Amniotic stem cell (primary cell): ENCODE data around the gene CD33.
"Not testable (repeated sequence)": the region's sequence is repeated elsewhere in the genome, so short reads cannot be mapped to it uniquely, and the experiment has no call there.

ENCODE experiments used
- DNase-seq: peaks from one replicate; lab custom pipeline; 2025; lab: John Stamatoyannopoulos, UW

CD33 gene

DNA sequence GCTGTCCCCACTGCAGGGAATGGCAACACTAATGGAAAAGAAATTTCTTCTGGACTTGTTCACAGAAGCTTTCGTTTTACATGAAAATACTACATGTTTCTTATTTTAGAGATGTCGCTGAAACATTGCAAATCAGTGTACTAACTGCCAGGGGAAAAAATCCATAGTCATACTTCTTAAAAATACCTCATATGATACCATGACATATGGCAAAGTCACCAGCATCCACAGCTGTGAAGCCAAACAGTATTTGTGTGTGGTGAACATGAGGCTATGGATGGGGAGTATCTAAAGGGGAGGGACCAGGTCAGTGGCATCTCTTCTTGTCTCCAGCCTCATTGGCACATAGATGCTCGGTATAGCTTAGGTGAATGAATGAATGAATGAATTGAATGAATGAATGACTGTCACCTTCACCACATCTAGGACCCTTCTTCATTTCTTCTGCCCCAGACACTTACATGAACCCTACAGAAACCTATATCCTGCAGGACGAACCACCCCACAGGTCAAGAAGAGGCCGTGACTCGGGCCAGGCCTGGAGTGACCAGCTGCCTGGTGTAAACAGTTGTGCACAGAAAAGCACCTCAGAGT is 14.6 kb upstream of the CD33 start:
- no peak for DNase-seq

DNA sequence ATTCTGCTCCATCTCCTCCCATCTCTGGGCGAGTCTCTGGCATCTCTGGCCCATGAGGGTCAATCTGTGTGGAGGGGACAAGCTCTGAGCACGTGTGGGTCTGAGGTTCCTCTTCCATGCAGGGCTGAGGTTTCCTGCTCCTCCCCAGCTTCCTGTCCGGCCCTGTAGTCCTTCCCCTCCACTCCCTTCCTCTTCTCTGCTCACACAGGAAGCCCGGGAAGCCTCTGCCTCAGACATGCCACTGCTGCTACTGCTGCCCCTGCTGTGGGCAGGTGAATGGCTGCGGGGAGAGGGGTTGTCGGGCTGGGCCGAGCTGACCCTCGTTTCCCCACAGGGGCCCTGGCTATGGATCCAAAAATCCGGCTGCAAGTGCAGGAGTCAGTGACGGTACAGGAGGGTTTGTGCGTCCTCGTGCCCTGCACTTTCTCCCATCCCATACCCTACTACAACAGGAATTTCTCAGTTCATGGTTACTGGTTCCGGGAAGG is 14.0 kb upstream of the CD33 start:
- DNase-seq = not testable (repeated sequence)

DNA sequence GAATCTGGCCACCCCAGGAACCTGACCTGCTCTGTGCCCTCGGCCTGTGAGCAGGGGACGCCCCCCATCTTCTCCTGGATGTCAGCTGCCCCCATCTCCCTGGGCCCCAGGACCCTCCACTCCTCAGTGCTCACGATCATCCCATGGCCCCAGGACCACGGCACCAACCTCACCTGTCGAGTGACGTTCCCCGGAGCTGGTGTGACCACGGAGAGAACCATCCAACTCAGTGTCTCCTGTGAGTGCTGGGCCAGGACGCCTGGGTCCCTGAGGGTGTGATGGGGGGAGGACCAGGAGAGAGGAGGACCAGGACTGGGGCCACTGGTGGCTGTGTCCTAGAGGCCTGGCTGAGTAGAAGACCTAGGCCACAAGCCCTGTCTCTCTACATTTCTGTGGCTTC is 13.0 kb upstream of the CD33 start:
- DNase-seq = no peak

DNA sequence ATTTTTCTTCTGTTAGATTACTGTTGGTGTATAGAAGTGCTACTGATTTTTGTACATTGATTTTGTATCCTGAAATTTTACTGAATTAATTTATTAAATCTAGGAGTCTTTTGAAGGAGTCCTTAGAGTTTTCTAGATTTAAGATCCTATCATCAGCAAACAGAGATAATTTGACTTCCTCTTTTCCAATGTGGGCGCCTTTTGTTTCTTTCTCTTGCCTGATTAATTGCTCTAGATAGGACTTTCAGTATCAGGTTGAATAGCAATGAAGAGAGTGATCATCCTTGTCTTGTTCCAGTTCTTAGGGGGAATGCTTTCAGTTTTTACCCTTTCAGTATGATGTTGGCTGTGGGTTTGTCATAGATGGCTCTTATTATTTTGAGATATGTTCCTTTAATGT is 5.6 kb upstream of the CD33 start:
- DNase-seq = no peak

DNA sequence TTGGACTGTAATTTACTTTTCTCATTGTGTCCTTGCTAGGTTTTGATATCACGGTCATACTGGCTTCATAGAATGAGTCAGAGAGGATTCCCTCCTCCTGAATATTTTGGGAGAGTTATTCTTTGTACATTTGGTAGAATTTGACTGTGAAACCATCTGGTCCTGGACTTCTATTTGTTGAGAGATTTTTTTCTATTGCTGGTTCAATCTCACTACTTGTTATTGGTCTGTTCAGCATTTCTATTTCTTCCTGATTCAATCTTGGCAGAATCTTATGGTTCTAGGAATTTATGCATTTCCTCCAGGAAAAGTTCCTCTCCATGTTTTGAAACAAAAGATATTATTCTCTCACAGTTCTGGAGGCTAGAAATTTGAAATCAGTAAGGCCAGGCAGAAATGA is 4.9 kb upstream of the CD33 start:
- DNase-seq = no peak

DNA sequence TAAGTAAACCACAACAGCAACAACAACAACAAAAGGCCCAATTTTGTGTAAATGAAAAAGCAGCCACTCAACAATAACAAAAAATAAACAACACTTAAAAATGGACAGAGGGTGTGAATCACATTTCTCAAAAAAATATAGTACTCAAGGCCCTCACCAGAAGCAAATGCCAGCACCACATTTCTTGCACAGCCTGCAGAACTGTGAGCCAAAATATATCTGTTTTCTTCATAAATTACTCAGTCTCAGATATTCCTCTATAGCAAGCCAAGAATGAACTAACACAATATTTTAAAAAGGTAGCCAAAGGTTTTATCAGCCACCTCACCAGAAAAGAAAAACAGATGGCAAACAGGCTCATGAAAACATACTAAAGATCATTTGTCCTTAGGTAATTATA is 3.9 kb upstream of the CD33 start:
- DNase-seq = no peak

DNA sequence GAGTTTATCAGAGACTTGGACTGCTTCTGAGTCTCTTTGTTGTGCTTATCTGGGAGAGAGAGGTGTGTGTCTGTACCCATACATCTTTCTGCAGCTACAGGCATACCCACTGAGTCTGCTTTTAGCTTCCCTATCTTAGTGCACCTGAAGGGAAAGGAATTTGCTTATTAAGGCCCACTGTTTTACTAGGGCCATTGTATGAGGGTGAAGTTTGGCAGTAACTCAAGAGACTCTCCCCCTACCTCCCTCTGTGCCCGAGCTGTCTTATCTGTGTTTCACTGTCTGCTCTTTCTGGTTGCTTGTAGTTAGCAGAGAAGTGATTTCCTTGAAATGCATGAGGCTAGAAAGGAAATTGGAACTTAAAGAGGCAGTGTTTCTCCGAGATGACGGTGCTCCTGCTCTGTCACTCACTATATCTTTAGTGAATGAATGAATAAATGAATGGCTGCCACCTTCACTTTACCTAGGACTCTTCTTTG is 678 bp upstream of the CD33 start:
- DNase-seq = no peak

DNA sequence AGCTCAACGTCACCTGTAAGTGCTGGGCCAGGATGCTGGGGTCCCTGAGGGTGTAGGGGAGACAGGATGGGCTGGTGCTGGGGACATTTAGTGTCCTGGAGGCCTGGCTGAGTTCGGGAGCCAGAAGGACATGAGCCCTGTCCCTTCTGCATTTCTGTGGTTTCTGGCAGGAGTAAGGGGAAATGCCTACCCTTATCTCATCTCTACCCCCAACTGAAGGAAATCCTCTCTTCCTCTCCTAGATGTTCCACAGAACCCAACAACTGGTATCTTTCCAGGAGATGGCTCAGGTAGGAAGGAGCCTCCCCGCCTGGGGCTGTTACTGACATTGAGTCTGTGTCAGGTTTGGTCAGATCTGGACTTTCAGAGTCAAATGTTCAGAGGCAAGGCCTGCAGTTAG is 1.2 kb downstream of the CD33 start:
- no peak for DNase-seq

DNA sequence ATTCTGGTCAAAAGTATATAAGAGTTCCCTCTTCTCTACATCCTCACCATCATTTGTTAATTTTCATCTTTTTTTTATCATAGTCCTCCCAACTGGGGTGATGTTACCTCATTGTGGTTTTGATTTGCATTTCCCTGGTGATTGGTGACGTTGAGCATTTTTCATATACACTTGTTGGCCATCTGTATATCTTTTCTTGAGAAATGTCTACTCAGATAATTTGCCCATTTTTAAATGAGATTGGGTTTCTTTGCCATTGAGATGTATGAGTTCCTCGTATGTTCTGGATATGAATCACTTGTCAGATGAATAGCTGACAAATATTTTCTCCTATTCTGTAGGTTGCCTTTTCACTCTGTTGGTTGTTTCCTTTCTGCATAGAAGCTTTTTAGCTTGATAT is 2.4 kb downstream of the CD33 start:
- DNase-seq = no peak

DNA sequence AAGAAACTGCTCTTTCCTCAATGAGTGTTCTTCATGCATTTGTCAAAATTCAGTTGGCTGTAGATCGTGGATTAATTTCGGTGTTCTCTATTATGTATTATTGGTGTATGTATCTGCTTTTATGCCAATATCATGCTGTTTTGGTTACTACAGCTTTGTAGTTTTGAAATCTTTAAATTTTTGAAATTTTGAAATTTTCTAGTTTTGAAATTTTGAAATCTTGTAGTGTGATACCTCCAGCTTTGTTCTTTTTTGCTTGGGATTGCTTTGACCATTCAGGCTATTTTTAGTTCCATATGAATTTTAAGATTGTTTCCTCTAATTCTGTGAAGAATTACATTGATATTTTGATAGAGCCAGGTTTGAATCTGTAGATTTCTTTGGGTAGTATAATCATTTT is 3.1 kb downstream of the CD33 start:
- DNase-seq = no peak

DNA sequence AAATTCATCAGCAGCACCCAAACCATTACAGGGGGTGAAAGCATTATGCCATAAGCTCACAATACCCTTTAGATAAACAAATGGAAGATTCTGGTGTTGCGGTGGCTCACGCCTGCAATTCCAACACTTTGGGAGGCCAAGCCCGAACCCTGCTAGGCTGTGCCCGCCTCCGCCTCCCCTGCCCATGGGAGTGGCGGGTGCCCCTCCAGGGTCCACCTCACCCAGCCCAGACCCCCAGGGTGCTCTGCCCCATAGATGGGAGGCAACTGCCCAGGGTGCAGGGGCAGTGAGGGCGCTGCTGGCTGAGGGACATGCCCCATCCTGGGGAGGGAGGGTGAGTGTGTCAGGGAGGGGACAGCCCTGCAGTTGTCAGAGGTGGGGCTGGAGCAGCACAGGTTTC is 16.0 kb downstream of the CD33 start:
- DNase-seq = no peak

DNA sequence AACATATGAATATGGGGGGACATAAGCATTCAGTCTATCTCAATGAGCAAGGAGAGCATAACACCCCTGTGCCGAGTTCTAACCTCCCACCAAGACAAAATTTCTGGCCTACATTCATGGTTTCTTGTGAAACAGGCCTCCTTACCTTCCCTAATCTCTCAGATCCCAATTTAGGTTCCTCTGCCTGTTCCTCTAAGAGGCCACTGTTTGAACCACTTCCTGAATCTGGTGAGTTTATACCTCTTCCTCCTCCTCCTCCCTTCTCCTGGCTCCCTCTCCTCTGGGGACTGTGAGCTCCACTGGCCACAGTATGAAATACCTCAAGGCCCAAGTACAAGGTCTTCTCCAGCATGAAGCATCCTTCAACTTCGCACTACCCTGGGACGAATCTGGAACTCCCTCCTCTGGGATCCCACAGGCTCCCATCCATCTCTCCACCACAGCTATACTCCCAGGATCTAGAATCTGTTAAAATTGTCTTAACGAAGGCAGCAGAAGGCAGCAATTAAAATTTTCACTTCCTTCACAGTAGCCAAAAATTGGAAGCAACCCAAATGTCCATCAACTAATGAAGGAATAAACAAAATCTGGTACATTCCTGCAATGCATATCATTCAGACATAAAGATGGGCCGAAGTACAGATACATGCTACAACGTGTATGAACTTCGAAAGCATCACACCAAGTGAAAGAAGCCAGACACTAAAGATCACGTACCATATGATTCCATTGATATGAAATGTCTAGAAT is 18.2 kb downstream of the CD33 start:
- DNase-seq = no peak

DNA sequence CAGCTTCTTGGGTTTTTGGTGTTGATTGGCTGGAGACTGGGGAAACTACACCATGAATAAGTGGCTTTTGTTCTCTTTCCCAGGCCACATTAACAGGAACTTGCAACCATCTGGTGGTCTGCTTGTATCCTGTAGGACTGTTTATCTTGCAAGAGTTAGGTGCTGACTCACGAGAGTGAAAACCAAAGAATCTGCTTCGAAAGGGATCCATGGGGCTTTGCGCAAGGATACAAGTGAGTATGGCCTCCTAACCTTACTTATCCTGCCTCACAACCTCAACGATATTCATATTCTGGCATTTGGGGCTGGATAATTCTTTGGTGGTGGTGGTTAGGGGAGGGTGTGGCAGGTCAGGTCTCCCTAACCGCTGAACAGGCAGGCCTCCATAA is 21.3 kb downstream of the CD33 start:
- no peak for DNase-seq

DNA sequence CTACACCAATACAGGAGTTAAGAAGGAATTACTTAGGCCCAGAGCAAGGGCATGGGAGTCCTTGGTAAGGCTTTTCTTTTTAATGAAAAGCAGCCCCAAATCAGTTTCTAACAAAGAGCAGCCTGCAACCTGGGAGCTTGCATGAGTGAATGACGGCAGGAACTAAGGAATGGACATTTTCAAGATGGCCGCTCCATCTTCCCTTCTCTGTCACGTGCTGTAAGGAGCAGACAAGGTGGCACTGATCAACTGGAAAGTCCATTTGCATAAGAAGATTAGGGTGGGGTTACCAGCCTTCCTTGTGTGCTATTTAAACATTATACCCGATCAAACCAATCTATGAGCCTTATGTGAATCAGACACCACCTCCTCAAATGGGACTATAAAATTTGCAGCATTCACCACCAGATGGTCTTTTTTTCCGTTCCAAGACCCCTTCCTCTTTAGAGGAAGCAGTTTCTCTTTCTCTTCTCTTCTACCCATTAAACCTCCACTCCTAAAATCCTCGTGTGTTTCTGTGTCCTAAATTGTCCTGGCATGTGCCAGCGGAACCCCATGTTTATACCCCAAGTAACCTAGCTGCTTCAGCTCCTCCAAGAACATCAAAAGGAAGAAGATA is 23.2 kb downstream of the CD33 start:
- DNase-seq = no peak

DNA sequence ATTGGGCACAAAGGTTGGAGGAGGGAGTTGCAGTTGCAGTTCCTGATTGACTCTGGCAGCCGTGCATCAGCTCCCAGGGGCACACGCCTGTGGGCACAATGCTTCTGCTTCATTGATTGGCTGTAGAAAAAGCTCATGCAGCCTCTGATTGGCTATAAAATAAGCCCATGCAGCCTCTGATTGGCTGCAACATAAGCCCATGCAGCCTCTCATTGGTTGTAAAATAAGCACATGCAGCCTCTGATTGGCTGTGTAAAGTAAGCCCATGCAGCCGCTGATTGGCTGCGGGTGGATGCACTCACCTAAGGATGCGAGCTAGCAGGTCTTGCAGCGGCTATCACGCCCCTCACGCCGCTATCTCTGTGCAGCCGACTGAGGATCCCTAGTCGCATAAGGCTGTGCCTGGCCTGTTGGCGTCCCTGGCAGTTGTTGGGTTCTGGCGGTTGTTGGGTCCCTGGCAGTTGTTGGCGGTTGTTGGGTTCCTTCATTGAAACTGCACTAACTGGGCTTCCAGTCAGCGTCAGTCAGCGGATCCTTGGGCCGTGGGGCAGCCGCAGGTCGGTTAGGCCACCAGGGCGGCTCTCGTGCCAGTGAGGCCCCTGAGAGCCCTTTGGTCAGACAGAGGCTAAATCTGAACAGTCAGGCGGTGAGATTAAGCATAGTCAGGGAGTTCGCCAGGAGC is 26.0 kb downstream of the CD33 start, which contains the start of gene SIGLECL1:
Gene SIGLECL1, plus strand, starts transcription at position 295 of the 682 bp plus-strand sequence. CDS start 12,993 bp downstream, outside the sequence.
- no peak for DNase-seq

DNA sequence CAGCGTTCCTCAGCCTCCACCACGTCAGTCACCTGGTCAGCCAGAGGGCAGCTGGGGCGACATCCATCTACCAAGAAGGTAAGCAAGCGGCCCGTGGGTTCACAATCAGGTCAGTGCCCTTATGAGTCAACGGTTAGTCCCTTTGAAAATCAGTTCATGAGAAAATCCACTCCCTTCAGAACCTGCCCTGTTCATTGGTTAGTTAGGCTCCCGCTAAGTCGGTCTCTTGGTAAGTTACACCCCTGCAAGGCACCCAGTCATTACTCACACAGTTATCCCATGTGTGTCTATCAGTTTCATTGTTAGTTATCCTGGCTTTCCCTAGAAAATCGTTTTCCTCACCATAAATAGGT is 26.6 kb downstream of the CD33 start:
- no peak for DNase-seq

DNA sequence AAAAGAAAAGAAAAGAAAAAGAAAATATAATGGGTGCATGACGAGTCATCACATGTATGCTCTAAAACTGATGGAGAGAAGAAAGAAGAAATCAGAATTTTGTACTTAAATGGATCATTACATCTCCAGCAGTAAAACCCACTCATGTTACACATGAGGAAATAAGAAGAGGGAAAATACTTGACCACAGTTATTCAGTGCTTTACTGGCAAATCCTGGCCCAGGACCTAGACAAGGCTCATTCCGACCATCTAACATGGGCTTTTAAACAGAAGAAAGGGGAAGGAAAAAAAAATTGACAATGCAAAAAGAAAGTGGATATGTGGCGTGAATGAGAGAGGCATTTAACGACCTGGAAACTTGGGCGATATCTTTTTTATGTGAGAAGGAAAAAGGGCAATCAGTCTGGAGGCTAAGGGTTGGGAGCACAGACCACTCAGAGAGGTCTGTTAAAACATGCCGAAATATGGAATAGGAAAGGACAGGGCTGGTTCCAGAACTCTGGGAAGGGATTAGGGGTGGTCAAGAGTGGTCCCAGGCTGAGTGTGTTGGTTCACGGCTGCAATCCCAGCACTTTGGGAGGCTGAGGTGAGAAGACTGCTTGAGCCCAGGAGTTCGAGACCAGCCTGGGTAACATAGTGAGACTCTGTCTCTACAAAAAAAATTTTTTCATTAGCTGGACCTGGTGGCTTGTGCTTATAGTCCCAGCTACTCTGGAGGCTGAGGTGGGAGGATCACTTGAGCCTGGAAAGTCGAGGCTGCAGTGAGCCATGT is 27.6 kb downstream of the CD33 start:
- DNase-seq = no peak

DNA sequence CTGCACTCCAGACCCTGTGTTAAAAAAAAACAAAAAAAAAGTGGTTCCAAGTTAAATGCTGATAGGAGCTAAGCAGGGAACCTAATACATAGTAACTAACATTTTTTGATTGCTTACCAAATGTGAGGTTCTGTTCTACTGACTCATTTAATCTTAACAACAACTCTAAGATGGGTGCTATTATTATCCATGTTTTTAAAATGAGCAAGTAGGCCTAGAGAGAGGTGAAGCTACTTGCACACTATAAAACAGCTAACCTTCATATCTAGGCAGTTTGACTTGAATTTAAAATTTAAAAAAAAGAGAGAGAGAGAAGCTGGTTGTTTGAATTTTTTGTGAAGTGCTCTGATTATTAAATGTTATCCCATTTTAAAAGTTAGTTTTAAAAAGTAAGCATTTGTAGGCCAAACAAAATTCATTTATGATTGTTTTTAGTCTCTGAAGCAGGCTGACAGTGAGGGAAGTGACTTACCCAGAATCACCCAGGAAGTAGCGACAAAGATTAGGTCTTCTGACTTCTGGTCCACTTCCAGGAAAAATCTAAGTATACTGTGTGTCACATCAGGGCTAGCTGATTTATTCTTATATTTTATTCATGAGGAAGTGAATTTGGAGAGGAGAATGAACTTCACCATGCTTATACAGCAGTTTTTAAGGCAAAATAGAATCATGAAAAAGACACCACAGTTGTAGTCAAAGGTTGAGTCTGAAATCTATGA is 28.4 kb downstream of the CD33 start:
- no peak for DNase-seq

DNA sequence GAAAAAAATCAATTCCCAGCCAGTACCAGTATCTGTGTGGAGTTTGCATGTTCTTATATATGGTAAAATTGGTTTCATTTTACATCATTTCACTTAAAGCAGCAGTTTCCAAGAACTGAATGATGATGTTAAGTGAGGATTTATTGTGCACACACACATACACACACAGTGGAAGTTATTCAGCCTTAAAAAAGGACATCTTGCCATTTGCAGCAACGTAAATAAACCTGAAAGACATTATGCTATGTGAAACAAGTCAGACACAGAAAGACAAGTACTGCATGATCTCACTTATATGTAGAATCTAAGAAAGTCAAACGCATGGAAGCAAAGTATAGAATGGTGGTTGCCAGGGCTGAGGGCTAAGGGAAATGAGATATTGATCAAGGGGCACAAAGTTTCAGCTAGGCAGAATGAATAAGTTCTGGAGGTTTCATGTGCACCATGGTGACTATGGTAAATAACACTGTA is 31.3 kb downstream of the CD33 start:
- DNase-seq = no peak

DNA sequence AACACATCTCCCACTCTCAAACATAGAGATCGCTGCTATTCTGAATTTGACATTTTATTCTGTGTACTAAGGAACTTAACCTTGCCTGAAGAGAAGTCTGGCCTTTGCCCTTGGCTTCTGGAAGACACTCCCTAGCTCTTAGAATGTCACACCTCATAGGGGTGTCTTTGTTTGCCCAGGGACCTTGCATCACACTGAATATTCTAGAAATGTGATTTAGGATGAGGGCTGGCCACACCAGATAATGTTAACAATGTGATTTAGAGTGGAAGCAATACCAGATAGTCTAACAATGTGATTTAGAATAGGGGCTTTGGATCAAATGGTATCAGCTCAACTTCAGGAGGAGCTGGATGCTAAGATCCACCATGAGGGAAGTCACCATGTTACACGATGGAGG is 32.6 kb downstream of the CD33 start:
- DNase-seq = no peak
